Measurements from ENCODE around the gene CTIF. TPM values are rescaled to one million over a fixed set of nuclear protein-coding genes. Genes with fewer than 3 reads are reported as not detected.

Gene CTIF
- total and polyA plus RNA-seq, 2 experiments from 2014 or later: 22.1 to 27.9 TPM

- no peaks in the 10 kb centered on the region for H3K36me3 ChIP-seq (replicated peaks; ENCODE audit: insufficient read depth, low read depth)
- WGBS (ENCODE audit: low lambda C conversion rate, missing lambda C conversion rate): 84% methylated on average over 7 of the region's 7 CpGs
- H3K9me3 ChIP-seq (ENCODE audit: low read depth): peaks cover 7% of the 10 kb centered on the region
- H3K4me3 ChIP-seq: no peak overlapping the region
- H2AFZ ChIP-seq: no peak overlapping the region
- no peaks in the 10 kb centered on the region for H4K20me1 ChIP-seq (ENCODE audit: insufficient read depth, poor library complexity, severe bottlenecking)
- H3K4me1 ChIP-seq (ENCODE audit: insufficient read depth): peaks cover 57% of the 10 kb centered on the region
- H3K27me3 ChIP-seq: no peaks in the 10 kb centered on the region
- H3K4me2 ChIP-seq: no peak overlapping the region
- DNase-seq (ENCODE audit: low spot score): no peak
- no peak for TF ChIP-seq CTCF (IDR thresholded peaks at IDR 0.05; ENCODE audit: poor library complexity)
- no peak for TF ChIP-seq EZH2 (IDR thresholded peaks at IDR 0.05; ENCODE audit: borderline replicate concordance)
- TF ChIP-seq EZH2phosphoT487 (IDR thresholded peaks at IDR 0.05; ENCODE audit: low read depth, severe bottlenecking, unreplicated experiment): no peak
- H3K9me2 ChIP-seq (replicated peaks; ENCODE audit: insufficient read depth): no peaks in the 10 kb centered on the region
- peaks cover 9% of the 10 kb centered on the region for H3K79me2 ChIP-seq
- H3K27ac ChIP-seq: peak overlapping the region; percentile 91
Observed at GRCh38 chr18:48826271-48826670, 287.4 kb downstream of the CTIF start.

- Histone ChIP-seq H2AFZ (no peak overlapping the region), H3K79me2 (peaks cover 13% of the 10 kb centered on the region), H3K9me2 (replicated peaks; ENCODE audit: insufficient read depth) (no peaks in the 10 kb centered on the region), H3K4me3 (no peak overlapping the region), H3K4me2 (peak overlapping the region; percentile 65), H4K20me1 (ENCODE audit: insufficient read depth, poor library complexity, severe bottlenecking) (no peaks in the 10 kb centered on the region), H3K9me3 (ENCODE audit: low read depth) (peaks cover 7% of the 10 kb centered on the region), H3K27ac (peak overlapping the region; percentile 91), H3K4me1 (ENCODE audit: insufficient read depth) (peaks cover 57% of the 10 kb centered on the region), H3K36me3 (replicated peaks; ENCODE audit: insufficient read depth, low read depth) (no peaks in the 10 kb centered on the region), H3K27me3 (no peaks in the 10 kb centered on the region)
- 83% methylated on average over 8 of the region's 8 CpGs for whole genome bisulfite sequencing (ENCODE audit: low lambda C conversion rate, missing lambda C conversion rate)
- DNase-seq (ENCODE audit: low spot score): no peak
- TF ChIP-seq EZH2phosphoT487 (IDR thresholded peaks at IDR 0.05; ENCODE audit: low read depth, severe bottlenecking, unreplicated experiment) (no peak), CTCF (IDR thresholded peaks at IDR 0.05; ENCODE audit: poor library complexity) (no peak), EZH2 (IDR thresholded peaks at IDR 0.05; ENCODE audit: borderline replicate concordance) (no peak)
Observed at GRCh38 chr18:48826806-48827205, 288.0 kb downstream of the CTIF start.

GRCh38 chr18:48827291-48828193 is 288.7 kb downstream of the CTIF start:
- no peaks in the 10 kb centered on the region for H4K20me1 ChIP-seq (ENCODE audit: insufficient read depth, poor library complexity, severe bottlenecking)
- peaks cover 15% of the 10 kb centered on the region for H3K79me2 ChIP-seq
- WGBS (ENCODE audit: low lambda C conversion rate, missing lambda C conversion rate): 17% methylated on average over 21 of the region's 21 CpGs
- H3K4me3 ChIP-seq: no peak overlapping the region
- peak; percentile 77 for DNase-seq (ENCODE audit: low spot score)
- H3K9me2 ChIP-seq (replicated peaks; ENCODE audit: insufficient read depth): no peaks in the 10 kb centered on the region
- peaks cover 60% of the 10 kb centered on the region for H3K4me1 ChIP-seq (ENCODE audit: insufficient read depth)
- H3K9me3 ChIP-seq (ENCODE audit: low read depth): peaks cover 7% of the 10 kb centered on the region
- H3K36me3 ChIP-seq (replicated peaks; ENCODE audit: insufficient read depth, low read depth): no peaks in the 10 kb centered on the region
- H3K27me3 ChIP-seq: no peaks in the 10 kb centered on the region
- peak overlapping the region; percentile 65 for H3K4me2 ChIP-seq
- H3K27ac ChIP-seq: peak overlapping the region; percentile 91
- H2AFZ ChIP-seq: no peak overlapping the region
- TF ChIP-seq EZH2phosphoT487 (IDR thresholded peaks at IDR 0.05; ENCODE audit: low read depth, severe bottlenecking, unreplicated experiment) (no peak), EZH2 (IDR thresholded peaks at IDR 0.05; ENCODE audit: borderline replicate concordance) (no peak), CTCF (IDR thresholded peaks at IDR 0.05; ENCODE audit: poor library complexity) (no peak)

Measured in hepatocyte (in vitro differentiated cells).